Measurements from ENCODE around the gene IL21R. TPM values are rescaled to one million over a fixed set of nuclear protein-coding genes. Genes with fewer than 3 reads are reported as not detected.

The IL21R gene
- total and polyA plus RNA-seq, 11 donors: 0.04 to 6.0 (median 0.26) TPM; not detected in 1

GRCh38 chr16:27429981-27430441 lies 28.0 kb downstream of the IL21R start:
- intact Hi-C loops (cut with DNase I): no loop called here
- peaks cover 0 to 35% (median 0%) of the 10 kb centered on the region in 9 donors for H3K27me3 ChIP-seq
- peaks cover 0 to 41% (median 0%) of the 10 kb centered on the region in 12 donors for H3K4me1 ChIP-seq
- ATAC-seq (no peak), DNase-seq (peak in 2 of 5 donors; percentile 1 to 13)
- WGBS, 4 donors: 44 to 70% (median 57%) methylated on average over 4 to 16 of the region's 16 CpGs
- no peak overlapping the region for H3K4me3 ChIP-seq
- TF ChIP-seq POLR2A (IDR thresholded peaks at IDR 0.05) (no peak), CTCF (IDR thresholded peaks at IDR 0.05) (no peak)
- no peaks in the 10 kb centered on the region for H3K36me3 ChIP-seq
- H3K27ac ChIP-seq: no peak overlapping the region
- no peaks in the 10 kb centered on the region for H3K9me3 ChIP-seq

- intact Hi-C loops (cut with DNase I): no loop called here
- no peaks in the 10 kb centered on the region for H3K9me3 ChIP-seq
- TF ChIP-seq CTCF (IDR thresholded peaks at IDR 0.05) (no peak), POLR2A (IDR thresholded peaks at IDR 0.05) (no peak)
- DNase-seq (peak in 2 of 5 donors; percentile 1 to 2), ATAC-seq (no peak)
- H3K27ac ChIP-seq: no peak overlapping the region
- no peak overlapping the region for H3K4me3 ChIP-seq
- H3K4me1 ChIP-seq: peaks cover 0 to 41% (median 0%) of the 10 kb centered on the region in 12 donors
- peaks cover 0 to 35% (median 0%) of the 10 kb centered on the region in 9 donors for H3K27me3 ChIP-seq
- no peaks in the 10 kb centered on the region for H3K36me3 ChIP-seq
- WGBS, 4 donors: 84 to 87% (median 85%) methylated on average over 5 to 7 of the region's 7 CpGs
These were observed 28.5 kb downstream of the IL21R start for GRCh38 chr16:27430512-27430911.

GRCh38 chr16:27430923-27431484 lies 29.0 kb downstream of the IL21R start:
- DNase-seq (peak in 2 of 5 donors; percentile 8 to 15), ATAC-seq (no peak)
- Histone ChIP-seq H3K9me3 (no peaks in the 10 kb centered on the region), H3K27me3 (peaks cover 0 to 35% (median 0%) of the 10 kb centered on the region in 9 donors), H3K4me1 (peaks cover 0 to 39% (median 0%) of the 10 kb centered on the region in 12 donors), H3K4me3 (no peak overlapping the region), H3K36me3 (no peaks in the 10 kb centered on the region), H3K27ac (no peak overlapping the region)
- intact Hi-C loops (cut with DNase I): no loop called here
- TF ChIP-seq CTCF (IDR thresholded peaks at IDR 0.05) (no peak), POLR2A (IDR thresholded peaks at IDR 0.05) (no peak)
- WGBS, 4 donors: 63 to 72% (median 70%) methylated on average over 6 to 10 of the region's 10 CpGs

GRCh38 chr16:27431773-27432532 lies 30.0 kb downstream of the IL21R start:
- H3K27me3 ChIP-seq: peaks cover 0 to 32% (median 0%) of the 10 kb centered on the region in 9 donors
- 70 to 82% (median 71%) methylated on average over 15 of the region's 15 CpGs for WGBS, 4 donors
- TF ChIP-seq POLR2A (IDR thresholded peaks at IDR 0.05) (no peak), CTCF (IDR thresholded peaks at IDR 0.05) (no peak)

More at GRCh38 chr16:27431773-27432532, 30.0 kb downstream of the IL21R start:
- ATAC-seq: no peak
- H3K4me1 ChIP-seq: peaks cover 0 to 29% (median 0%) of the 10 kb centered on the region in 12 donors
- peaks cover 0 to 6% (median 0%) of the 10 kb centered on the region in 9 donors for H3K36me3 ChIP-seq
- intact Hi-C loops (cut with DNase I): no loop called here
- DNase-seq: peak in 3 of 5 donors; percentile 2 to 29 (median 10)
- H3K4me3 ChIP-seq: no peak overlapping the region
- no peaks in the 10 kb centered on the region for H3K9me3 ChIP-seq
- no peak overlapping the region for H3K27ac ChIP-seq

Measured in heart left ventricle (tissue), 16 donors.